ENCODE results near the gene PLCL1.

Gene PLCL1

GRCh38 chr2:197929886-197930227 lies 125.5 kb downstream of the PLCL1 start:
- no peak for DNase-seq

- DNase-seq, result no peak
Measured at GRCh38 chr2:197930570-197931278, 126.3 kb downstream of the PLCL1 start.

- DNase-seq, result peak; percentile 62
Measured at GRCh38 chr2:197931661-197932312, 127.4 kb downstream of the PLCL1 start.

GRCh38 chr2:197932374-197932773 lies 128.0 kb downstream of the PLCL1 start:
- DNase-seq, result no peak

GRCh38 chr2:197934261-197934933 lies 130.0 kb downstream of the PLCL1 start:
- DNase-seq, result no peak

- DNase-seq, result no peak
Measured at GRCh38 chr2:197934934-197935289, 130.5 kb downstream of the PLCL1 start.

- DNase-seq, result no peak
Measured at GRCh38 chr2:197937814-197938213, 133.4 kb downstream of the PLCL1 start.

GRCh38 chr2:197938555-197938954 lies 134.2 kb downstream of the PLCL1 start:
- no peak for DNase-seq

- no peak for DNase-seq
Measured at GRCh38 chr2:197939787-197940186, 135.4 kb downstream of the PLCL1 start.

GRCh38 chr2:197940382-197940781 lies 136.0 kb downstream of the PLCL1 start:
- DNase-seq, result no peak

- DNase-seq, result no peak
Measured at GRCh38 chr2:197941715-197942114, 137.3 kb downstream of the PLCL1 start.

GRCh38 chr2:197943731-197944130 lies 139.3 kb downstream of the PLCL1 start:
- no peak for DNase-seq

GRCh38 chr2:197944416-197945096 lies 140.2 kb downstream of the PLCL1 start:
- no peak for DNase-seq

GRCh38 chr2:197946562-197946961 lies 142.2 kb downstream of the PLCL1 start:
- no peak for DNase-seq

- no peak for DNase-seq
Measured at GRCh38 chr2:197947219-197947757, 142.9 kb downstream of the PLCL1 start.

GRCh38 chr2:197949224-197949623 lies 144.8 kb downstream of the PLCL1 start:
- no peak for DNase-seq

GRCh38 chr2:197950006-197950405 lies 145.6 kb downstream of the PLCL1 start:
- no peak for DNase-seq

GRCh38 chr2:197950724-197951123 lies 146.3 kb downstream of the PLCL1 start:
- no peak for DNase-seq

GRCh38 chr2:197952540-197953202 lies 148.3 kb downstream of the PLCL1 start:
- DNase-seq, result no peak

- DNase-seq, result no peak
Measured at GRCh38 chr2:197954328-197954727, 149.9 kb downstream of the PLCL1 start.

- peak; percentile 32 for DNase-seq
Measured at GRCh38 chr2:197958592-197959150, 154.3 kb downstream of the PLCL1 start.

GRCh38 chr2:197959383-197959782 lies 155.0 kb downstream of the PLCL1 start:
- no peak for DNase-seq

GRCh38 chr2:197960786-197961185 lies 156.4 kb downstream of the PLCL1 start:
- no peak for DNase-seq

Data from fibroblast of skin of right biceps (primary cell).